GM18499 (cell line): Measurements from ENCODE around the gene FTL.

Source experiments
- ATAC-seq: cut with Tn5 transposase; IDR thresholded peaks from one replicate; pipeline ENCODE4 v1.9.1; 2021; ENCODE audit warnings: moderate number of reproducible peaks; ENCODE audit not compliant: insufficient read depth, unreplicated experiment

FTL gene

DNA sequence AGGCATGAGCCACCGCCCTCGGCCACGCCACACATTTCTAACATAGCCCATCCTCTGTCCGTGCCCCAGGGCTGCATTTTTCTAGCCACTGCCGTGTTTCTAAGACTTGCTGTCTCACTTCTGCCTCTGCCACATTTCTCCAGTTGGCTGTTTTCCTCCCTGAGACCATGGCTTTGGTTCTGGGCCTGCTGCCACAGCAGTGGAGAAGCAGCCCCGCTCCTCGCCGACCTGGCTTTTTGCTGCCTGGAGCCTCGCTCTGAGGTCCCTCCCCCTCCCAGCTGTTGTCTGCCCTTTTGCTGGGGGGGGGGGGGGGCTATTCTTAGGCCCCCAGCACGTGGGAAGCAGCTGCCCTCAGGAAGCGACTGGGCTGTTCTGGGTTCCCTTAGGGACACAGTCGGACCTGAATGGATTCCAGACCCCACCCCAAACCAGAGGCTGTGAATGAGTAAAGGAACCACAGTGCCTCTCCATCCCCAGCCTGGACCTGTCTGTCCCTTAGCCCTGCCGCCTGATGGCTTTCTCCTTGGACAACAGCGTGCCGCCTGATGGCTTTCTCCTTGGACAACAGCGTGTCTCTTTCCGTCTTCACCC, 24.7 kb downstream of the FTL start:
- ATAC-seq: no peak

DNA sequence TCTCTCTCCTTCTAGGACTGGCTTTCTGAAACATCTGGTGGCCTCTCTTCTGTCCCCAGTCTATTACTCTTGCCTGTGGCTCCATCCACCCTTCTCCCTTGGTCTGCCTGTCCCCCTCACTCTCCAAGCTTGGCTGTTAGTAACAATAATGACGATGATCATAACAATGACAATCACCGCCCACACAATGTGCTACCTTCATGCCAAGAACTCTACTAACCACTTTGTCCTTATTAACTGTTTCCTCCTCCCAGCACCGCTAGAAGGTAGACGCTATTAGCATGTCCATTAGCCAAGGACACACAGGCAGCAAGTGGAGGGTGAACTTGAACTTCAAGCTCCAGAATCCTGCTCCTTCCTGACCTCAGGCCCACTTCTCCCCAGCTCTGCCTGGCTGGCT, 25.3 kb downstream of the FTL start:
- ATAC-seq: no peak

DNA sequence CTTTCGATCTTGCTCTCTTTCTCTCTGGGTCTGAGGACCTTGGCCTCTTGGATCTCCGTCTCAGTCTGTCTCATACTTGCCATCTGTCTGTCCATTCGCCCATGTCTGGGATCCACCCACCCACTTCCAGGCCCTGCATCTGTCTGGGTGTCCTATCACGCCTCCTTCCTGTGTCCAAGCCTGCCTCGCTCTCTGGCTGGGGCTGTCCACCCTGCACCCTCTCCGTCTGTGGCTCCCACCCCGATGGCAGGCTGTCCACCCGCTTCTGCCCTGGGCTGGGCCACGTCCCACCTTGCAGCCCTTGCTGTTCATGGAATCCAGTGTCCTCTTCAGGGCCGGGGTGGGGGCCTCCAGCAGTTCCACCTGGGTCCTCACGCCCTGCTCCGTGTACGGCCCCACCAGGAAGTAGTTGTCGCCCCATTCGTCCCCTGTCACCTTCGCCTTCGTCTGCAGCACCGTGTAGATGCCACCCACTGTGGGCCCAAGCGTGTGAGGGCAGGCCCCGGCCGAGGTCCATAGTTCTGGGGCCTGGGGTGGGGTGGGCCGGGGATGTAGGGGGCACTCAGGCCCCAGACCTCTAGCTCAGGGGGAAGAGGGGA, 26.0 kb downstream of the FTL start:
- ATAC-seq: no peak

DNA sequence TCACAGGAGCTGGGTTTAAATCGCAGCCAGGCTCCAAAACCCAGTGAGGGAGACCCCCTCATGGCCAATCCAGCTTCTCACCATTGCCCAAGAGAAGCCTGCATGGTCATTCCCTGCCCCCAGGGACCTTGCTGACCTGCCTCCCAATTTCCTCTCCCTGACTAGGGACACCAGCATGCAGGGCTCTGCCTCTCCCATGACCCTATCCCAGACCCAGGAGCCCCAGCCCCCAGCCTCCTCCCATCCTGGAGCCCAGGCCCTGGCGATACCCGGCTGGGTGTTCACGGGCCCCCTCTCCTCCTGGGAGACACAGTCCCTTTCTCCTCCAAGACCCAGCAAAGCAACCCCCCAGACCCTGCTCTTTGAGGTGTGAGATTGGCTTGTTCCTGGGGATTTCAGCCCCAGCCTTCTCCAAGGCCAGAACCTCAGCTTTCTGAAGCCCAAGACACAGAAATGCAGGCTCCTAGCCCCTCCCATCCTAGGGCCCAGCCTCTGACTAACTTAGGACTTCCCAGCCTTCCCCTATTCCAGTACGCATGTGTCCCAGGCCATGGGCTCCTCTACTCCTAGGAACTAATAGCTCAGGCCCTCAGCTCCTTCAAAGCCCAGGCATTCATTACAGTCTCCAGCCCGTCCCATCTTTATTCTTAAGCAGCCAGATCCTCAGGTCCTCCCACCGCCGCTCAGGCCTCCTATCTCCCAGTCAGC, 26.9 kb downstream of the FTL start:
- no peak for ATAC-seq

DNA sequence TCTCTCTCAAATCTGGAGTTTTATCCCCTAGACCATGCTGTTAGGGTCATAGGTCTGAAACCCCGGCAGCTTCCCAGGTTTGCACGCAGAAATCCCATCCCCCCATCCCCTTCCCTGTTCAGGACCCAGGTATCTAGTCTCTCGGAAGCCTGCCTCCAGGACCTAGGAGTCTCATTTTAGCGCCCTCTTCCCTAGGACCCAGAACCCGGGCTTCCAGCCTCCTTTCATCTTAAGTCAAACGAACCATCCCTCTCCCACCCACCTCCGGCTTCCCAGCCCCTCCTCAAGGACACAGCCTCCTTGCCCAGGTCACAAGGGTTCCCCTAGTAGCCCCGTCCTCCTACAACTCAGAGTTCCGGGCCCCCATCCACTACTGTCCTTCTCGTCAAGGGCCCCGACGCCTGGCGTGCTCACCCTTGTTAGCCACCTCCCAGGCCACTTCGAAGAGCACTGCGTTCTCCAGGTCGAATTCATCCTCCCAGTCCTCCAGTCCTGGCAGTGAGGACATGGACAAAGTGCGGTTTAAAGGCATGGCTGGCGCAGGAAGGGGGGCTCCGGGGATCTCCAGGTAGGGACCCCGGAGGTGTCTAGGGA, 27.6 kb downstream of the FTL start:
- ATAC-seq: no peak

DNA sequence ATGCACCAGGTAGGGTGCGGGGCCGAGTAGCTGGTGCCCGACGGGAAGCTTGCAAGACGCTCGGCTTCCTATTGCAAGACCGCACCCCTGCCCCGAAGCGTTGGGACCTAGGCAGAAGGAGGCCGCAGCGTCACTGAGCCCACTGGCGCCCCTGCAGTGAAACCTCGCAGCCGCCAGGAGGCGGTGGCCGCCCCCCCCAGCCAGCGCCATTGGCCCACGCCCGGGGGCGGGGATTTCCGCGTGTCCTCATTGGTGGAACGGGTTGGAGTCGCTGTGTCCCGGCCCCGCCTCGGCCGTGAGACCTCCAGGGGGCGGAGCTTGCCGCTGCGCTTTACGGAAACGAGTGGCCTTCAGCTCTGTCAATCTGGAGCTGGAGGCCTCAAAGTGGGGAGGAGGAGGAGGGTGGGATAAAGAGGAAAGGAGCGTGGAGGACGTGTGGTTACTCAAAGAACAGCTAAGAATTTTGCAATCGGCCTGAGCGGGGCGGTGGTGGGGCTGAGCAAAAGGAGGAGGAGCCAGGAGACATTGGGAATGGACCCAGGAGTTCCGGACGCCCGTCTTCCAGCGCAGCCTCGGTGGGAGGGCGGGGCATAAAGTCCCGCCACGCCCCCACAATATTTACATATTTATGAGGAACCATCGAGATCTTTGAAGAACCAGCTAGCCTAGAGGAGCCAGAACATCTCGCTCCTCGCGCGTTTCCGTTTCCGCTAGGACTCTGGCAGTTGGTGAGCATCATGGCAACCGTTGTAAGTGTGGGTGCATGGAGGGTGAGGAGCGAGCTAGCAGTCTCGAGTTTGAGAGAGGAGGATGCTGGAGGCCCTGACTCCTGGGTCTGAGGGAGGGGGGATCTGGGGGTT, 28.3 kb downstream of the FTL start, which contains the start of the genes GYS1 and RUVBL2:
GYS1 (minus strand) TSS at position 135 of the 860 bp plus-strand sequence. CDS start 197 bp downstream, outside the sequence.
RUVBL2 (plus strand) TSS at position 713 of the 860 bp plus-strand sequence; CDS start at position 738, 25 bp downstream.
- peak; percentile 76 for ATAC-seq

DNA sequence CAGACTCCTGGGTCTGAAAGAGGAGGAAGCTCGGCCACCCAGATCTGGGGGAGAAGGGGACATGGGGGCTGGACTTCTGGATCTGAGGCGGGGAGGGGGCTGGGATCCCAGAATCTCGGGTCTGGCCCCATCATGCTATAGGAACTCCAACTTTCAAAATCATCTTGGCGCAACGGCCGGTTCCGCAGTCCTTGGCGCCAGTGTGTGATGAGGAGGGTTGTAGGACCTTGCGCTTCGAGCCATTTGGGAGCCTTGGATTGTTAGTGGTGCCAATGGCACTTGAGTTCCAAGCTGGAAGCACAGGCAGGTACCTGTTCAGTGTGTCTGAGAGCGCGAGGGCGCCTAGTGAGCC, 28.9 kb downstream of the FTL start:
- ATAC-seq: no peak

DNA sequence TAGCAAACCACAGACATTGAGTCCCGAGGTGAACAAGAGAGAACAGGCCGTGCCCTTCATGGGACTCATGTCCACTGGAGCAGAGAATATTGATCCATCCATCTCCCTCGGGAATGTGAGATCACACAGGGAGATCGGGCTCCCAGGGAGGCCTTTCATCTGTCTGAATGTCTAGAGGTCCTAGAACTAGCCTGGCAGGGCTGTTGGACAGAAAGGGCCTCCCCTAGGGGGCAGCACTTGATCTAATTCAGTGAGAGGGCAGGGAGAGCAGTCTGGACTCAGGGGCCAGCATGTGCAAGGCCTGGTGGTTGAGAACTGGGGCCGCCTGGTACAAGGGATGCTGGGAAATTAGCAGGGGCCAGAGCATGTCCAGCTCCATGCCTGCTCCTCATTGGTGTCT, 32.9 kb downstream of the FTL start:
- ATAC-seq: no peak

DNA sequence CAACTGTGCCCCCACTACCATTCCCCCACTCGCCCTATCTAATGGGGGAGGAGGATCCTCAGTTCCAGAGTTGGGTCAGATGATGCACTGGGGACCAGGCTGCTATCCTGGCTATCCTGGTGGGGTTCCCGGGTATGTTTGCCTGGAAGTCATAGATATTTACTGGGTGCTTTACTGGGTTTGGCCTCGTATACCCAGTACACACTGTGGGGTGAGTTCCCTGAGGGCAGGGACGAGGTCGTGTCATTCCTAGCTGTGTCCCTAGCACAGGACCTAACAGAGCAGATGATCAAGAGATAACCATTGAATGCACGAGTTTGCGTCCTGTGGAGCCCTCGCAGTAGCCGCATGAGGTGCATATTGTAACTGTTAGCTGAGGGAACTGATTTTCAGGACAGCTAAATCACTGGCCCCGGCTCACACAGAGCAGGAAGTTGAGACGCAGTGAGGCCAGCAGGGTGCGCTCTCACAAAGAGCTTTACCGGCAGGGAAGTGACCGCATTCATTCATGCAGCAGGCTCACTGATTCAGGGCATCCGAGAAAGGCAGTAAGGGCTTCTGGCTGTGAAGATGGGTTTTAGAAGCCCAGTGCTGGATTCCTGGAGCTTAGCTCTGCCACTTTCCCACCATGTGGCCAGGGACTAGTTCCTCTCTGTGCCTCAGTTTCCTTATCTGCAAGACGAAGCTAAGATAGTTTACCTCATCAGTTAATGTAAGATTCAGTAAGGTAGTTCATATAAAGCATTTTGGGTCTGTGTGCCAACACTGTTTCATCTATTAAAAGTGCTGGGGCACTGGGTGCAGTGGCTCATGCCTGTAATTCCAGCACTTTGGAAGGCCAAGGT, 34.6 kb downstream of the FTL start:
- no peak for ATAC-seq

DNA sequence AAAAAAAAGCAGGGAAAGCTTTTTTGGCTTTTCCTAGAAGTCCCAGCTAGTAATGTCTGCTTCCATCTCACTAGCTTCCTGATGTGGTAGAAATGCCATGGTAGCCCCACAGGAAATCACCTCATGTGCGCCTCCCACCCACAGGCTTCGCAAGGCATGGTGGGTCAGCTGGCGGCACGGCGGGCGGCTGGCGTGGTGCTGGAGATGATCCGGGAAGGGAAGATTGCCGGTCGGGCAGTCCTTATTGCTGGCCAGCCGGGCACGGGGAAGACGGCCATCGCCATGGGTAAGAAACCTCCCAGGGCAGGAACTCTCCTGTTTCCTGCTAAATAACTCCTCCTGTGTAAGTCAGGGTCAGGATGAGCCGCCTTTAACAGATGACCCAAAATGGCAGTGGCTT, 39.0 kb downstream of the FTL start:
- no peak for ATAC-seq

DNA sequence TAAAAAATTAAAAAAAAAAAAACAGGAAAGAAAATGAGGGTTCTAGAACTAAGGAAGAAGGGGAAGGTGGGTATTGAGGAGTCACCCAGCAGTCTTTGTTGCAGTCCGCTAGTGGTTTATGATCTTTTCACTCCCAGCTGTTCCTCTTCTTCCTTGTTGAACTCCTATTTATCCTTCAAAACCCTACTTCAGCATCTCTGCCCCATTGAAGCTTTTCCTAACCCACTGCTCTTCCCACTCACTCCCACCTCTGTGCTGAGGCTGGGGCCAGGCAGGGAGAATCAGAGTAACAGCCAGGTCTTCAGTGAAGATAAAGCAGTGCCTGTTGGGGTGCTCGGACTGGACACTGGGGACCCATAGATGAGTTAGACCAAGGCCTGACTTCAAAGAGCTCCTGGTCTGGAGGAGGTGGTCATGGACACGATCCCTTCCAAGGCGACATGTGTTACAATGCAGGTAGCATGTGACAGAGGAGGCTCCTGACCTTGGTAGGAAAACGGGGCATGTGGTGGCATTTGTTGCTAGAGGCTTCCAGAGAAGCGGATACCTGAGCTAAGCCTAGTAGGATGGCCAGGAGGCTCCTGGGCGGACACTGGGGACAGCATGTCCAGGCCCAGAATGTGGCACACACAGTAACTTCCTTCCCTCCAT, 40.0 kb downstream of the FTL start:
- no peak for ATAC-seq

DNA sequence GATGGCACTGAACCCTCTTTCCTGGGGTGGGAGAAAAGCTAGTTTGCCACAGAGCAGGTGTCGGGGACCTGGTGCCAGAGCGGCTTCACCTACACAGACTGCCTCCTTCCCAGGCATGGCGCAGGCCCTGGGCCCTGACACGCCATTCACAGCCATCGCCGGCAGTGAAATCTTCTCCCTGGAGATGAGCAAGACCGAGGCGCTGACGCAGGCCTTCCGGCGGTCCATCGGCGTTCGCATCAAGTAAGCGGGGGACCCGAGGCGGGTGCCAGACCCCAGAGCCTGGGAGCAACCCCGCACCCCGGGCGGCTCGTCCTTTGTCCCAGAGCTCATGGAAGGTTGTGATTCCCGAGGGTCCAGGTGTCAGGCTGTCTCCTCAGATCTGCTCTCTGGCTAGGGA, 41.8 kb downstream of the FTL start:
- ATAC-seq: no peak

DNA sequence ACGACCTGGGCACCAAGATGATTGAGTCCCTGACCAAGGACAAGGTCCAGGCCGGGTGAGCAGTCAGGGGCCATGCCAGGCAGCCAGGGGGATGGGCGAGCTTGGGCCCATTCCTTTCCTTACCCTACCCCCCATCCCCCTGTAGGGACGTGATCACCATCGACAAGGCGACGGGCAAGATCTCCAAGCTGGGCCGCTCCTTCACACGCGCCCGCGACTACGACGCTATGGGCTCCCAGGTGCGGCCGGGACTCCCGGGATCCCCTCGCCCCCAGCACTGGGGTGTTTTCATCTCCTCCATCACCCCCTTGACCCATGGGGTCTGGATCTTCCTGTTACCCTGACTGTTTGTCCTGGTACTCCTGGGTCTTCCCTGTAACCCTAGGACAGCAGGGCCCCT, 44.7 kb downstream of the FTL start:
- ATAC-seq: no peak

DNA sequence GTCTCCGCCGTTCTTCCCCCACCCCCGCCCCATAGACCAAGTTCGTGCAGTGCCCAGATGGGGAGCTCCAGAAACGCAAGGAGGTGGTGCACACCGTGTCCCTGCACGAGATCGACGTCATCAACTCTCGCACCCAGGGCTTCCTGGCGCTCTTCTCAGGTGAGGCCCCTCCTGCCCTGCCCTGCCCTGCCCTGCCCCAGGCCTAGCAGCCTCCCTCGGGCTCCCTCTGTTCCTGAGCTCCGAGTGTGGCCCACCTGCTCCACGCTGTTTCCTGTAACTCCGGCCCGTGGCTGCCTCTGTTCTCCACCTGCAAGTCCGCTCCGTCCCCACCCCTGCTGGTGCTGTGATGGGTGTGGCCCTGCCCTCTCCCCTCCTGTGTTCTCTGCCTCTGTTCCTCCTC, 45.3 kb downstream of the FTL start:
- no peak for ATAC-seq

DNA sequence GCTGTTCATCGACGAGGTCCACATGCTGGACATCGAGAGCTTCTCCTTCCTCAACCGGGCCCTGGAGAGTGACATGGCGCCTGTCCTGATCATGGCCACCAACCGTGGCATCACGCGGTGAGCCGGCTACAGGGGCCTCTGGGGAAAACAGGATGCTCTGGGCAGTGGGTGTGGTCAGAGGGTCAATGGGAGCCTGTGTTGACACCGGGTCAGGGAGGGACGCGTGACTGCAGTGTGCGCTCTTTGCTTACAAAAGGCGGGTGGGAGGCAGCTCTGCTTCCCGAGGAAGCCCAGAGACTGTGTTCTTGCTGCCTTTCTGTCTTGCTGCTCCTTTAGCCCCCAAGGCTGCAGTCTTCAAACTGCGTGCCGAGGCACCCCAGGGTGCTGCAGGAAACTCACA, 46.1 kb downstream of the FTL start:
- no peak for ATAC-seq

DNA sequence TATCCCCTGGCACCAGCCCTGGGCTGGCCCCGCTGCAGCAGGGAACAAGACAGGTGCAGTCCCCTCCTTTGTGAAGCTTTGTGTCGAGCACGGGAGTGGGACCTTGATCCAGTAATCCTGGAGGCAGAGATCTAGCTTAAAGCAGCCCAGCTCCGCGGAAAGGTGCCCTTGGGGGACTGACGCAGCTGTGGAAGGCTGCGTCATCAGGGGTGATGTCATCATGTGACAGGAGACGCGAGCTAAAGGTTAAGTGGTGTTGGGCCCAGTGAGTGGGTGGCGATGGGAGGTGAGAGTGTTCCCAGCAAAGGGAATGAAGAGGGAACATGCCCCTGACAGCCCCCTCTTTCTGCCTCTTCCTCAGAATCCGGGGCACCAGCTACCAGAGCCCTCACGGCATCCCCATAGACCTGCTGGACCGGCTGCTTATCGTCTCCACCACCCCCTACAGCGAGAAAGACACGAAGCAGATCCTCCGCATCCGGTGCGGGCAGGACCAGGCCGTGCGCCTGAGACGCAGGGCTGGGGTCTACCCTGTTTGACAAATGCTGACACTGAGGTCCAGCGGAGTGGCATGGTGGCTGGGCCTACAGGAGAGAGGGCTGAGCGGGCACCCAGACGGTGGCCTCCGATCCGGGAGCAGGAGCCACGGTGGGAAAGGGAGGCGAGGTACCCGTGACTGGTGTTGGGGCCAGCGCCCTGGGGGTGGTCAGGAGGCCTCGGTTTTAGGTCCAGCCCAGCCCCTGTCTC, 49.2 kb downstream of the FTL start:
- ATAC-seq: no peak

DNA sequence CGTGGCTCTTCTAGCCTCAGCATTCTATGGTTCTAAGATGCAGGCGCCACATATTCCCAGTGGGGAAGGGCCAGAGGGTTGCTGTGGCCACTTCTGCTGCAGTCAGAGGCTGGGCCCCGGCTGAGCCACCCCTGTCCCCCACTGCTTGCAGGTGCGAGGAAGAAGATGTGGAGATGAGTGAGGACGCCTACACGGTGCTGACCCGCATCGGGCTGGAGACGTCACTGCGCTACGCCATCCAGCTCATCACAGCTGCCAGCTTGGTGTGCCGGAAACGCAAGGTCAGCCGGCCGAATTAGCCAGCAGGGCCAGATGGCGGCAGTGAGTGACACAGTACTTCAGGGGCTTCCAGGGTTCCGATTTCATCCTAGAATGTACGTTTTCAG, 49.8 kb downstream of the FTL start:
- no peak for ATAC-seq

DNA sequence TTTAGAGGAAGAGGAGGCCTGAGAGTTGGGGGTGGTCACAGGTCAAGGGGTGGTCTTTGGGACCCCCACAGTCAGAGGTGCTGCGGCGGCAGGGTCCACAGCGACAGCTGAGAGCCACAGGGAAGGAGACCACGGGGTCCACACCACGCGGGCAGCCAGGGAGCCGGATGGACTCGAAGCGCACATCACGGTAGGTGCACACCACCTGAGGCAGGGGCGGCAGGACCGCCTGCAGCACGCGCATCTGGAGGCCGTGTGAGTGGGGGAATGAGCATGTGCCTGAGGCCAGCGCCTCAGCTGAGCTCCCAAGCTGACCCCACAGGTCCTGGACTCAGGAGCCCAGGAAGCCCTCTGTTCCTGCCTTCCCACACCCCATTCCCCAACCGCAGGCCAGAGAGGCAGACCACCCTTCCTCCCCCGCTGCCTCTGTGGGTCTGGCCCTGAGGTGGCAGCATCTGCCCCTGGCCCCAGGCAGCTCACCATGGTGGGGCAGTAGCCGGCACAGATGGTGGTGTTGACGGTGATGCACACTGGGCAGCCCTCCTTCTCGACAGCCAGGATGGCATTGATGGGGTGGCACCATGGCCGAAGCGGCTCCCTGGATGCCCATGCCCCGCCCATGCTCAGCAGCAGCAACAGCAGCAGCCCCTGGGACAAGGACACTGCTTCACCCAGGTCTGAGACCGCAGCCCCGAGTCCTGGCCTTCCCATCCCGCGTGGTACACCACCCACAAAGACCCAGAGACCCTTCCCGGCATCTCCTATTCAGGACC, 51.1 kb downstream of the FTL start:
- no peak for ATAC-seq
